Hematopoietic multipotent progenitor cell (in vitro differentiated cells): ENCODE data around the gene NEURL4. TPM values are rescaled to one million over a fixed set of nuclear protein-coding genes. Genes with fewer than 3 reads are reported as not detected.
"Not testable (repeated sequence)": the region's sequence is repeated elsewhere in the genome, so short reads cannot be mapped to it uniquely, and the experiment has no call there.

Experiments used
- DNase-seq, 3 donors: peaks; one replicate each; pipeline ENCODE4 v3.0.0-alpha.2; 2011 to 2015; ENCODE audit warnings: low read depth in 2 of 3, low spot score in 2 of 3
- total RNA-seq: library from RNA; depleted of rRNA; stranded (reverse); fragments of >200 nt; gene quantifications from one replicate; pipeline ENCODE4 v1.2.3, GENCODE V29; 2012

Gene NEURL4
- total RNA-seq, 1 donor, result 37.4 TPM

GRCh38 chr17:7348478-7349242 is 19.5 kb upstream of the NEURL4 start:
- DNase-seq, result no peak

GRCh38 chr17:7347630-7348477 is 18.7 kb upstream of the NEURL4 start:
- no peak for DNase-seq

- DNase-seq, result no peak
Observed at GRCh38 chr17:7346761-7347614, 17.9 kb upstream of the NEURL4 start.

GRCh38 chr17:7343250-7343649 is 14.1 kb upstream of the NEURL4 start:
- DNase-seq, result no peak

GRCh38 chr17:7341842-7342241 is 12.7 kb upstream of the NEURL4 start:
- no peak for DNase-seq

- no peak for DNase-seq
Observed at GRCh38 chr17:7340179-7340578, 11.0 kb upstream of the NEURL4 start.

GRCh38 chr17:7337600-7337999 is 8.5 kb upstream of the NEURL4 start:
- not testable (repeated sequence) for DNase-seq

- peak in 2 of 3 donors; percentile 53 to 67 for DNase-seq
Observed at GRCh38 chr17:7336240-7337175, 7.4 kb upstream of the NEURL4 start, which contains the start of gene ACAP1. ACAP1 (plus strand) TSS chr17:7336529; CDS start chr17:7336735, 206 bp downstream.

- not testable (repeated sequence) for DNase-seq
Observed at GRCh38 chr17:7335765-7336164, 6.6 kb upstream of the NEURL4 start.

- DNase-seq, result no peak
Observed at GRCh38 chr17:7334938-7335538, 5.9 kb upstream of the NEURL4 start.

- not testable (repeated sequence) for DNase-seq
Observed at GRCh38 chr17:7332600-7333069, 3.5 kb upstream of the NEURL4 start.

- DNase-seq, result no peak
Observed at GRCh38 chr17:7332111-7332510, 3.0 kb upstream of the NEURL4 start.

GRCh38 chr17:7330638-7331015 is 1.5 kb upstream of the NEURL4 start:
- DNase-seq, result no peak

GRCh38 chr17:7329997-7330637 is 982 bp upstream of the NEURL4 start:
- peak in 2 of 3 donors; percentile 80 to 90 for DNase-seq

- DNase-seq, result peak; percentile 93 to 99 (median 99)
Observed at GRCh38 chr17:7329374-7329996, 350 bp upstream of the NEURL4 start.

- DNase-seq, result no peak
Observed at GRCh38 chr17:7328009-7328408, 1.1 kb downstream of the NEURL4 start.

GRCh38 chr17:7327501-7327900 is 1.6 kb downstream of the NEURL4 start:
- no peak for DNase-seq

GRCh38 chr17:7327056-7327455 is 2.1 kb downstream of the NEURL4 start:
- no peak for DNase-seq
